GM20000 (cell line): Measurements from ENCODE around the gene TMTC3.

ENCODE experiments used
- DNase-seq: peaks from one replicate; pipeline ENCODE4 v3.0.0; 2012; ENCODE audit warnings: low spot score
- CTCF ChIP-seq: IDR thresholded peaks from 2 replicates; pipeline ENCODE4 v1.5.1; 2012; ENCODE audit warnings: mild to moderate bottlenecking, control low read depth; ENCODE audit errors: extremely low read depth, missing control alignments

TMTC3 gene

GRCh38 chr12:88225776-88226175, 83.7 kb downstream of the TMTC3 start:
- TF ChIP-seq CTCF, result no peak
- DNase-seq, result no peak

- no peak for DNase-seq
- TF ChIP-seq CTCF, result no peak
Observed at GRCh38 chr12:88227263-88227662, 85.2 kb downstream of the TMTC3 start.

- no peak for DNase-seq
- TF ChIP-seq CTCF, result no peak
Observed at GRCh38 chr12:88227871-88228270, 85.8 kb downstream of the TMTC3 start.

- no peak for TF ChIP-seq CTCF
- no peak for DNase-seq
Observed at GRCh38 chr12:88228720-88229119, 86.6 kb downstream of the TMTC3 start.

- no peak for DNase-seq
- TF ChIP-seq CTCF, result no peak
Observed at GRCh38 chr12:88230271-88230670, 88.2 kb downstream of the TMTC3 start.

GRCh38 chr12:88235183-88235833, 93.2 kb downstream of the TMTC3 start:
- no peak for DNase-seq
- TF ChIP-seq CTCF, result no peak

- no peak for DNase-seq
- no peak for TF ChIP-seq CTCF
Observed at GRCh38 chr12:88237954-88238353, 95.8 kb downstream of the TMTC3 start.
